ENCODE results near the gene RFXANK.
"Not testable (repeated sequence)": the region's sequence is repeated elsewhere in the genome, so short reads cannot be mapped to it uniquely, and the experiment has no call there.

The RFXANK gene

GRCh38 chr19:19145684-19146608 lies 46.1 kb upstream of the RFXANK start:
- peak; percentile 98 for TF ChIP-seq CTCF (IDR thresholded peaks at IDR 0.05; ENCODE audit: borderline replicate concordance, extremely low read depth, low read length, poor library complexity, severe bottlenecking)
- TF ChIP-seq EZH2 (IDR thresholded peaks at IDR 0.05; ENCODE audit: borderline replicate concordance, low read depth, low read length, severe bottlenecking), result no peak
- H3K9ac ChIP-seq (ENCODE audit: low read depth, low read length), result no peak overlapping the region
- ATAC-seq (ENCODE audit: insufficient read depth, low read depth) (peak; percentile 85), DNase-seq (peak; percentile 83)
- peak overlapping the region; percentile 51; the same call in 1 of the 2 replicates for H2AFZ ChIP-seq (ENCODE audit: low read depth, low read length)
- H3K9me3 ChIP-seq (ENCODE audit: insufficient read depth, low read length, severe bottlenecking), result no peaks in the 10 kb centered on the region
- H3K4me2 ChIP-seq (ENCODE audit: insufficient read depth, low read length), result no peak overlapping the region
- H3K4me3 ChIP-seq (ENCODE audit: low read depth in 1 of 2, low read length in 2 of 2), result no peak overlapping the region
- peaks cover 9% of the 10 kb centered on the region for H3K36me3 ChIP-seq (ENCODE audit: insufficient read depth, low read length)
- no peaks in the 10 kb centered on the region for H3K4me1 ChIP-seq (ENCODE audit: insufficient read depth, low read length)
- peak overlapping the region; percentile 41; the same call in 1 of the 2 replicates for H3K27ac ChIP-seq (ENCODE audit: low read length)
- no peaks in the 10 kb centered on the region for H4K20me1 ChIP-seq (ENCODE audit: insufficient read depth, low read length)
- H3K79me2 ChIP-seq (ENCODE audit: insufficient read depth, low read length), result no peaks in the 10 kb centered on the region
- H3K27me3 ChIP-seq (ENCODE audit: insufficient read depth, low read length, poor library complexity), result no peaks in the 10 kb centered on the region

GRCh38 chr19:19146865-19147264 lies 45.2 kb upstream of the RFXANK start:
- Histone ChIP-seq H3K4me3 (ENCODE audit: low read depth in 1 of 2, low read length in 2 of 2) (no peak overlapping the region), H3K9ac (ENCODE audit: low read depth, low read length) (no peak overlapping the region), H4K20me1 (ENCODE audit: insufficient read depth, low read length) (no peaks in the 10 kb centered on the region), H3K27me3 (ENCODE audit: insufficient read depth, low read length, poor library complexity) (no peaks in the 10 kb centered on the region), H3K4me2 (ENCODE audit: insufficient read depth, low read length) (no peak overlapping the region), H3K27ac (ENCODE audit: low read length) (no peak overlapping the region), H3K79me2 (ENCODE audit: insufficient read depth, low read length) (no peaks in the 10 kb centered on the region), H2AFZ (ENCODE audit: low read depth, low read length) (no peak overlapping the region), H3K36me3 (ENCODE audit: insufficient read depth, low read length) (peaks cover 9% of the 10 kb centered on the region), H3K4me1 (ENCODE audit: insufficient read depth, low read length) (no peaks in the 10 kb centered on the region), H3K9me3 (ENCODE audit: insufficient read depth, low read length, severe bottlenecking) (no peaks in the 10 kb centered on the region)
- no peak for ATAC-seq (ENCODE audit: insufficient read depth, low read depth)
- TF ChIP-seq CTCF (IDR thresholded peaks at IDR 0.05; ENCODE audit: borderline replicate concordance, extremely low read depth, low read length, poor library complexity, severe bottlenecking), result no peak
- no peak for TF ChIP-seq EZH2 (IDR thresholded peaks at IDR 0.05; ENCODE audit: borderline replicate concordance, low read depth, low read length, severe bottlenecking)
- no peak for DNase-seq

GRCh38 chr19:19147344-19147743 lies 44.7 kb upstream of the RFXANK start:
- peaks cover 9% of the 10 kb centered on the region for H3K36me3 ChIP-seq (ENCODE audit: insufficient read depth, low read length)
- H3K9ac ChIP-seq (ENCODE audit: low read depth, low read length), result no peak overlapping the region
- no peak overlapping the region for H3K4me2 ChIP-seq (ENCODE audit: insufficient read depth, low read length)
- H3K27me3 ChIP-seq (ENCODE audit: insufficient read depth, low read length, poor library complexity), result no peaks in the 10 kb centered on the region
- H3K4me1 ChIP-seq (ENCODE audit: insufficient read depth, low read length), result no peaks in the 10 kb centered on the region
- ATAC-seq (ENCODE audit: insufficient read depth, low read depth), result no peak
- no peaks in the 10 kb centered on the region for H4K20me1 ChIP-seq (ENCODE audit: insufficient read depth, low read length)
- TF ChIP-seq CTCF (IDR thresholded peaks at IDR 0.05; ENCODE audit: borderline replicate concordance, extremely low read depth, low read length, poor library complexity, severe bottlenecking) (no peak), EZH2 (IDR thresholded peaks at IDR 0.05; ENCODE audit: borderline replicate concordance, low read depth, low read length, severe bottlenecking) (no peak)
- H3K4me3 ChIP-seq (ENCODE audit: low read depth in 1 of 2, low read length in 2 of 2), result no peak overlapping the region
- no peak for DNase-seq
- H3K27ac ChIP-seq (ENCODE audit: low read length), result no peak overlapping the region
- no peak overlapping the region for H2AFZ ChIP-seq (ENCODE audit: low read depth, low read length)
- H3K79me2 ChIP-seq (ENCODE audit: insufficient read depth, low read length), result no peaks in the 10 kb centered on the region
- no peaks in the 10 kb centered on the region for H3K9me3 ChIP-seq (ENCODE audit: insufficient read depth, low read length, severe bottlenecking)

GRCh38 chr19:19148504-19148903 lies 43.6 kb upstream of the RFXANK start:
- not testable (repeated sequence) for H3K27me3 ChIP-seq (ENCODE audit: insufficient read depth, low read length, poor library complexity); H2AFZ ChIP-seq (ENCODE audit: low read depth, low read length); H3K9me3 ChIP-seq (ENCODE audit: insufficient read depth, low read length, severe bottlenecking)

More at GRCh38 chr19:19148504-19148903, 43.6 kb upstream of the RFXANK start:
- not testable (repeated sequence) for H3K36me3 ChIP-seq (ENCODE audit: insufficient read depth, low read length); H4K20me1 ChIP-seq (ENCODE audit: insufficient read depth, low read length); H3K4me3 ChIP-seq (ENCODE audit: low read depth in 1 of 2, low read length in 2 of 2); H3K27ac ChIP-seq (ENCODE audit: low read length); H3K4me2 ChIP-seq (ENCODE audit: insufficient read depth, low read length); H3K79me2 ChIP-seq (ENCODE audit: insufficient read depth, low read length); H3K4me1 ChIP-seq (ENCODE audit: insufficient read depth, low read length); H3K9ac ChIP-seq (ENCODE audit: low read depth, low read length); DNase-seq; ATAC-seq (ENCODE audit: insufficient read depth, low read depth)
